Activated CD8-positive, alpha-beta T cell treated with anti-CD3 and anti-CD28 coated beads for 36 hours (primary cell): Measurements from ENCODE around the gene DIS3L. TPM values are rescaled to one million over a fixed set of nuclear protein-coding genes. Genes with fewer than 3 reads are reported as not detected.

Experiments
- ATAC-seq: fragments of 200-7000 bp; cut with Tn5 transposase; one replicate; pipeline ENCODE4 v1.10.0; 2021; ENCODE audit warnings: mild to moderate bottlenecking, moderate library complexity
- CTCF ChIA-PET: fragments of 350-600 bp; sonication (Branson Sonifier 250); formaldehyde crosslinking; loops from one replicate; lab custom pipeline; 2021; ENCODE audit warnings: antibody characterized with exemption; lab: Charles Lee
- POLR2A ChIA-PET: fragments of 350-600 bp; sonication (Branson Sonifier 250); formaldehyde crosslinking; loops from one replicate; lab custom pipeline; 2021; ENCODE audit warnings: antibody characterized with exemption; lab: Charles Lee
- DNase-seq: peaks from one replicate; pipeline ENCODE4 v3.0.0-alpha.2; 2020
- H3K27ac Mint-ChIP-seq: one replicate; pipeline ENCODE4 v1.8.0; 2021; ENCODE audit warnings: mild to moderate bottlenecking, mixed read lengths
- H3K27me3 Mint-ChIP-seq: one replicate; pipeline ENCODE4 v1.8.0; 2021; ENCODE audit warnings: mixed read lengths
- H3K36me3 Mint-ChIP-seq: one replicate; pipeline ENCODE4 v1.8.0; 2021; ENCODE audit warnings: low read depth, mixed read lengths
- H3K4me1 Mint-ChIP-seq: one replicate; pipeline ENCODE4 v1.8.0; 2021; ENCODE audit warnings: low read depth, mixed read lengths
- H3K4me3 Mint-ChIP-seq: one replicate; pipeline ENCODE4 v1.8.0; 2021; ENCODE audit warnings: mild to moderate bottlenecking, moderate library complexity, mixed read lengths
- H3K9me3 Mint-ChIP-seq: one replicate; pipeline ENCODE4 v1.8.0; 2021; ENCODE audit warnings: mixed read lengths
- CTCF ChIP-seq: fragments of 200-600 bp; IDR thresholded peaks from one replicate; pipeline ENCODE4 v1.8.0; 2022; ENCODE audit warnings: antibody characterized with exemption, mild to moderate bottlenecking
- intact Hi-C: fragments of 100-400 bp; cut with micrococcal nuclease; formaldehyde crosslinking; loops from one replicate; pipeline ENCODE4 v1.10.0; 2022
- total RNA-seq, 2 experiments: library from RNA; stranded (reverse); gene quantifications; one replicate each; pipeline ENCODE4 v1.2.3, GENCODE V29; 2021

DIS3L gene
- total RNA-seq, 2 experiments from 2014 or later, result 23.6 to 23.7 TPM

GRCh38 chr15:66288551-66289185, 4.7 kb upstream of the DIS3L start:
- intact Hi-C loops, result no loop called here
- Mint-ChIP-seq H3K4me1 (peaks cover 21% of the 10 kb centered on the region), H3K36me3 (no peaks in the 10 kb centered on the region), H3K4me3 (no peak overlapping the region), H3K9me3 (no peaks in the 10 kb centered on the region), H3K27ac (no peak overlapping the region), H3K27me3 (no peaks in the 10 kb centered on the region)
- no peak for DNase-seq
- ATAC-seq, result no peak
- CTCF ChIA-PET, result interaction anchor here (0.9 to 2.2 kb wide), 12 partner anchors 9 to 693 kb away, joined by 3 to 7 read pairs (median 4); no protein-coding TSS in a partner anchor
- no peak for TF ChIP-seq CTCF
- POLR2A ChIA-PET, result interaction anchor here (1.5 kb wide), 1 partner anchor 215 kb away, joined by 3 read pairs; no protein-coding TSS in a partner anchor

- DNase-seq (no peak), ATAC-seq (no peak)
- no peak for TF ChIP-seq CTCF
- peaks cover 8% of the 10 kb centered on the region for H3K36me3 Mint-ChIP-seq
- intact Hi-C loops, result loop anchor here (5.0 kb wide), 1 partner anchor 207 kb away; the partner anchor contains the start of gene SNAPC5
- ChIA-PET POLR2A (interaction anchor here (1.0 to 1.5 kb wide), 2 partner anchors 13 to 214 kb away, joined by 3 to 5 read pairs; no protein-coding TSS in a partner anchor), CTCF (no interaction called here)
- no peaks in the 10 kb centered on the region for H3K27me3 Mint-ChIP-seq
- no peaks in the 10 kb centered on the region for H3K9me3 Mint-ChIP-seq
- H3K27ac Mint-ChIP-seq, result no peak overlapping the region
- no peak overlapping the region for H3K4me3 Mint-ChIP-seq
- peaks cover 28% of the 10 kb centered on the region for H3K4me1 Mint-ChIP-seq
These were observed 3.4 kb upstream of the DIS3L start for GRCh38 chr15:66290007-66290406.

- H3K27me3 Mint-ChIP-seq, result no peaks in the 10 kb centered on the region
- DNase-seq (peak; percentile 38), ATAC-seq (peak; percentile 8)
- TF ChIP-seq CTCF, result no peak
- H3K4me3 Mint-ChIP-seq, result no peak overlapping the region
- no peaks in the 10 kb centered on the region for H3K9me3 Mint-ChIP-seq
- no peak overlapping the region for H3K27ac Mint-ChIP-seq
- H3K4me1 Mint-ChIP-seq, result peaks cover 33% of the 10 kb centered on the region
- intact Hi-C loops, result loop anchor here (5.0 kb wide), 1 partner anchor 207 kb away; the partner anchor contains the start of gene SNAPC5
- ChIA-PET CTCF (interaction anchor here (0.9 kb wide), 2 partner anchors 8 to 209 kb away, joined by 3 read pairs; no protein-coding TSS in a partner anchor), POLR2A (interaction anchor here (1.0 kb wide), 1 partner anchor 13 kb away, joined by 5 read pairs; no protein-coding TSS in a partner anchor)
- H3K36me3 Mint-ChIP-seq, result peaks cover 10% of the 10 kb centered on the region
These were observed 2.9 kb upstream of the DIS3L start for GRCh38 chr15:66290518-66290917.

DNA sequence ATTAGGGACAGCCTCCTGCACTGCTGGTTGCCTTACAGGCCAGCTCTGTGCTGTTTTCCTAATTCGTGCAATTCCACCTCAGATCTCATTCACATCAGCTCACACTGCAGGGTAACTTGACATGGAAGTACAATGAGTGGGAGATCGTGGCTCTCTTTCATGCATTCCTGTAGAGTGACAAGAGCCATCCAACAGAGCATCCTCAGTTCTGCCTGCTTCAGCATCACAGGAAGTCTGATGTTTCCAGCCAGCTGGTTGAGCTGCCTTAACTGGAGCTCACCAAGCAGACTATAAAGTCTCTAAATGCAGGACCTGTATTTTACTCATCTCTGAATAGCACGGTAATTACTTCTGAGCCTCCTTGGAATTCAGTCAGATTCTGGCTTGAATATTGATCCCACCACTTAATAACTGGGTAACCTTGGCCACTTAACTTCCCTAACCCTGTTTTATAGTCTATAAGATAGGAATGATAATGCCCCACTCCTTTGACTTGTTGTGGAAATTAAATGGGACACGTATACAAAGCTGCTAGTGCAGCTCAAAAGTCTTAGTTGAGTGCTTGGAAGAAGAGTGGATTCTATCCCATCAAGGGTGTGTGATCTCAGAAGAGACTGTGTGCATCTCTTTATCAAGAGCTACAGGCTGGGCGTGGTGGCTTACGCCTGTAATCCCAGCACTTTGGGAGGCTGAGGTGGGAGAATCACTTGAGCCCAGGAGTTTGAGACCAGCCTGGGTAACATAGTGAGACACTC, 1.4 kb upstream of the DIS3L start:
- ChIA-PET CTCF (interaction anchor here (0.6 to 1.5 kb wide), 4 partner anchors 42 to 974 kb away, joined by 3 read pairs; partner anchors contain the start of gene TIPIN), POLR2A (interaction anchor here (0.6 to 0.7 kb wide), 3 partner anchors 30 to 206 kb away, joined by 3 to 4 read pairs (median 3); partner anchors contain the start of gene SNAPC5)
- Mint-ChIP-seq H3K27me3 (no peaks in the 10 kb centered on the region), H3K27ac (peak overlapping the region; percentile 86), H3K4me3 (peak overlapping the region; percentile 79), H3K36me3 (peaks cover 12% of the 10 kb centered on the region), H3K4me1 (peaks cover 42% of the 10 kb centered on the region), H3K9me3 (no peaks in the 10 kb centered on the region)
- ATAC-seq (no peak), DNase-seq (peak; percentile 9)
- intact Hi-C loops, result loop anchor here (5.0 kb wide), 1 partner anchor 205 kb away; the partner anchor contains the start of gene SNAPC5
- TF ChIP-seq CTCF, result no peak
